ENCODE data around the gene AHI1. TPM values are rescaled to one million over a fixed set of nuclear protein-coding genes. Genes with fewer than 3 reads are reported as not detected.

Gene AHI1
- total RNA-seq, 1 donor from 2014 or later = 5.2 TPM

GRCh38 chr6:135410856-135411255 lies 86.7 kb downstream of the AHI1 start:
- Histone ChIP-seq H3K27me3 (ENCODE audit: control insufficient read depth, insufficient read depth, low read length) (no peaks in the 10 kb centered on the region), H3K4me3 (ENCODE audit: low read depth, low read length) (no peak overlapping the region), H3K36me3 (ENCODE audit: control insufficient read depth, insufficient read depth, low read length) (no peaks in the 10 kb centered on the region)
- DNase-seq (ENCODE audit: low read depth) = no peak
- TF ChIP-seq CTCF (IDR thresholded peaks at IDR 0.05; ENCODE audit: insufficient read depth, low read length, poor library complexity, severe bottlenecking) = no peak

- DNase-seq (ENCODE audit: low read depth) = no peak
- no peak for TF ChIP-seq CTCF (IDR thresholded peaks at IDR 0.05; ENCODE audit: insufficient read depth, low read length, poor library complexity, severe bottlenecking)
- H3K4me3 ChIP-seq (ENCODE audit: low read depth, low read length) = no peak overlapping the region
- H3K27me3 ChIP-seq (ENCODE audit: control insufficient read depth, insufficient read depth, low read length) = no peaks in the 10 kb centered on the region
- H3K36me3 ChIP-seq (ENCODE audit: control insufficient read depth, insufficient read depth, low read length) = no peaks in the 10 kb centered on the region
Observed at GRCh38 chr6:135403584-135403983, 94.0 kb downstream of the AHI1 start.

- Histone ChIP-seq H3K27me3 (ENCODE audit: control insufficient read depth, insufficient read depth, low read length) (no peaks in the 10 kb centered on the region), H3K4me3 (ENCODE audit: low read depth, low read length) (no peak overlapping the region), H3K36me3 (ENCODE audit: control insufficient read depth, insufficient read depth, low read length) (no peaks in the 10 kb centered on the region)
- TF ChIP-seq CTCF (IDR thresholded peaks at IDR 0.05; ENCODE audit: insufficient read depth, low read length, poor library complexity, severe bottlenecking) = no peak
- DNase-seq (ENCODE audit: low read depth) = no peak
Observed at GRCh38 chr6:135402311-135402710, 95.2 kb downstream of the AHI1 start.

- DNase-seq (ENCODE audit: low read depth) = no peak
- Histone ChIP-seq H3K36me3 (ENCODE audit: control insufficient read depth, insufficient read depth, low read length) (no peaks in the 10 kb centered on the region), H3K4me3 (ENCODE audit: low read depth, low read length) (no peak overlapping the region), H3K27me3 (ENCODE audit: control insufficient read depth, insufficient read depth, low read length) (no peaks in the 10 kb centered on the region)
- no peak for TF ChIP-seq CTCF (IDR thresholded peaks at IDR 0.05; ENCODE audit: insufficient read depth, low read length, poor library complexity, severe bottlenecking)
Observed at GRCh38 chr6:135397172-135397952, 100.2 kb downstream of the AHI1 start.

GRCh38 chr6:135395136-135395535 lies 102.4 kb downstream of the AHI1 start:
- H3K4me3 ChIP-seq (ENCODE audit: low read depth, low read length) = no peak overlapping the region
- H3K36me3 ChIP-seq (ENCODE audit: control insufficient read depth, insufficient read depth, low read length) = no peaks in the 10 kb centered on the region
- H3K27me3 ChIP-seq (ENCODE audit: control insufficient read depth, insufficient read depth, low read length) = no peaks in the 10 kb centered on the region
- TF ChIP-seq CTCF (IDR thresholded peaks at IDR 0.05; ENCODE audit: insufficient read depth, low read length, poor library complexity, severe bottlenecking) = no peak
- DNase-seq (ENCODE audit: low read depth) = no peak

GRCh38 chr6:135393289-135393688 lies 104.3 kb downstream of the AHI1 start:
- DNase-seq (ENCODE audit: low read depth) = no peak
- H3K36me3 ChIP-seq (ENCODE audit: control insufficient read depth, insufficient read depth, low read length) = no peaks in the 10 kb centered on the region
- no peak for TF ChIP-seq CTCF (IDR thresholded peaks at IDR 0.05; ENCODE audit: insufficient read depth, low read length, poor library complexity, severe bottlenecking)
- no peak overlapping the region for H3K4me3 ChIP-seq (ENCODE audit: low read depth, low read length)
- H3K27me3 ChIP-seq (ENCODE audit: control insufficient read depth, insufficient read depth, low read length) = no peaks in the 10 kb centered on the region

All from kidney epithelial cell (primary cell).